H9 (cell line): Measurements from ENCODE around the gene ZBTB17. TPM values are rescaled to one million over a fixed set of nuclear protein-coding genes. Genes with fewer than 3 reads are reported as not detected.

Experiments
- DNase-seq: peaks from one replicate; pipeline ENCODE4 v3.0.0-alpha.2; 2017
- H2AFZ ChIP-seq: one replicate; pipeline ENCODE4 v1.6.1; 2013; ENCODE audit warnings: mild to moderate bottlenecking, low read length, control low read depth, moderate library complexity
- H2AK5ac ChIP-seq: 2 replicates; pipeline ENCODE4 v1.6.1; 2013; ENCODE audit warnings: low read length, control low read depth, mixed read lengths; ENCODE audit not compliant: insufficient read length
- H2BK120ac ChIP-seq: one replicate; pipeline ENCODE4 v1.6.1; 2013; ENCODE audit warnings: low read depth, mild to moderate bottlenecking, low read length, control low read depth, inconsistent platforms; ENCODE audit not compliant: poor library complexity, severe bottlenecking
- H2BK12ac ChIP-seq: 2 replicates; pipeline ENCODE4 v1.6.1; 2013; ENCODE audit warnings: low read length, control low read depth, mixed read lengths, low read depth; ENCODE audit not compliant: insufficient read length
- H2BK15ac ChIP-seq: 2 replicates; pipeline ENCODE4 v1.6.1; 2013; ENCODE audit warnings: low read depth, low read length, control low read depth
- H2BK20ac ChIP-seq: one replicate; pipeline ENCODE4 v1.6.1; 2013; ENCODE audit warnings: low read depth, mild to moderate bottlenecking, low read length, control low read depth, inconsistent platforms; ENCODE audit not compliant: poor library complexity, severe bottlenecking
- H2BK5ac ChIP-seq: 2 replicates; pipeline ENCODE4 v1.6.1; 2013; ENCODE audit warnings: low read length, control low read depth, mixed read lengths; ENCODE audit not compliant: insufficient read length
- H3K14ac ChIP-seq: 2 replicates; pipeline ENCODE4 v1.6.1; 2013; ENCODE audit warnings: low read length, control low read depth; ENCODE audit not compliant: insufficient read depth
- H3K18ac ChIP-seq: 2 replicates; pipeline ENCODE4 v1.6.1; 2013; ENCODE audit warnings: low read depth, mild to moderate bottlenecking, mixed read lengths, low read length, control low read depth; ENCODE audit not compliant: insufficient read length
- H3K23ac ChIP-seq: 2 replicates; pipeline ENCODE4 v1.6.1; 2013; ENCODE audit warnings: low read length, control low read depth, mixed read lengths, low read depth; ENCODE audit not compliant: insufficient read length
- H3K23me2 ChIP-seq: 2 replicates; pipeline ENCODE4 v1.6.1; 2013; ENCODE audit warnings: low read depth, mild to moderate bottlenecking, mixed read lengths, low read length, control low read depth; ENCODE audit not compliant: insufficient read length, poor library complexity, severe bottlenecking
- H3K27ac ChIP-seq: 2 replicates; pipeline ENCODE4 v1.5.1; 2013; ENCODE audit warnings: low read length, control low read depth, mixed read lengths, low read depth; ENCODE audit not compliant: insufficient read length
- H3K27me3 ChIP-seq: 2 replicates; pipeline ENCODE4 v1.6.1; 2013; ENCODE audit warnings: low read length, control low read depth, inconsistent platforms; ENCODE audit not compliant: insufficient read depth
- H3K4ac ChIP-seq: 2 replicates; pipeline ENCODE4 v1.6.1; 2013; ENCODE audit warnings: low read depth, mild to moderate bottlenecking, control low read depth, inconsistent platforms, low read length, moderate library complexity
- H3K4me1 ChIP-seq: 2 replicates; pipeline ENCODE4 v1.6.1; 2013; ENCODE audit warnings: low read length, control low read depth, inconsistent platforms; ENCODE audit not compliant: insufficient read depth
- H3K4me2 ChIP-seq: 2 replicates; pipeline ENCODE4 v1.6.1; 2013; ENCODE audit warnings: low read length, control low read depth, mixed read lengths; ENCODE audit not compliant: insufficient read length, insufficient read depth
- H3K56ac ChIP-seq: 2 replicates; pipeline ENCODE4 v1.6.1; 2013; ENCODE audit warnings: low read depth, mild to moderate bottlenecking, mixed read lengths, low read length, control low read depth; ENCODE audit not compliant: insufficient read length
- H3K79me1 ChIP-seq: 2 replicates; pipeline ENCODE4 v1.6.1; 2013; ENCODE audit warnings: low read depth, mild to moderate bottlenecking, moderate library complexity, low read length, control low read depth, inconsistent platforms; ENCODE audit not compliant: insufficient read depth, poor library complexity, severe bottlenecking
- H3K79me2 ChIP-seq: 2 replicates; pipeline ENCODE4 v1.6.1; 2013; ENCODE audit warnings: low read length, control low read depth, inconsistent platforms; ENCODE audit not compliant: insufficient read depth
- H3K9ac ChIP-seq: 2 replicates; pipeline ENCODE4 v1.6.1; 2013; ENCODE audit warnings: low read length, control low read depth, mixed read lengths; ENCODE audit not compliant: insufficient read length; ENCODE audit errors: extremely low read depth
- H3K9me3 ChIP-seq: one replicate; pipeline ENCODE4 v1.6.1; 2013; ENCODE audit warnings: low read depth, low read length, inconsistent platforms; ENCODE audit not compliant: control insufficient read depth
- H3T11ph ChIP-seq: one replicate; pipeline ENCODE4 v1.6.1; 2013; ENCODE audit warnings: mild to moderate bottlenecking, low read length, control low read depth, inconsistent platforms
- H4K20me1 ChIP-seq: one replicate; pipeline ENCODE4 v1.6.1; 2013; ENCODE audit not compliant: control insufficient read depth, insufficient read length, insufficient read depth
- H4K5ac ChIP-seq: 2 replicates; pipeline ENCODE4 v1.6.1; 2013; ENCODE audit warnings: low read depth, mild to moderate bottlenecking, mixed read lengths, low read length, control low read depth; ENCODE audit not compliant: insufficient read length
- H4K8ac ChIP-seq: replicated peaks from 2 replicates; pipeline ENCODE4 v1.6.1; 2013; ENCODE audit warnings: low read length, control low read depth, mixed read lengths, low read depth; ENCODE audit not compliant: insufficient read length
- H4K91ac ChIP-seq: 2 replicates; pipeline ENCODE4 v1.6.1; 2013; ENCODE audit warnings: low read depth, mild to moderate bottlenecking, moderate library complexity, mixed read lengths, low read length, control low read depth; ENCODE audit not compliant: insufficient read length
- H3K27ac Mint-ChIP-seq, 3 experiments: 2 replicates in 2 of 3; 3 replicates in 1 of 3; pipeline ENCODE4 v1.8.0; 2020 to 2021; ENCODE audit warnings: mixed read lengths in 3 of 3, mild to moderate bottlenecking in 1 of 3, moderate library complexity in 1 of 3
- H3K27me3 Mint-ChIP-seq: 2 replicates; pipeline ENCODE4 v1.8.0; 2021; ENCODE audit warnings: low read depth, mild to moderate bottlenecking, moderate library complexity, mixed read lengths
- H3K36me3 Mint-ChIP-seq, 3 experiments: 2 replicates in 2 of 3; 3 replicates in 1 of 3; pipeline ENCODE4 v1.8.0; 2020 to 2021; ENCODE audit warnings: low read depth in 3 of 3, mixed read lengths in 3 of 3; ENCODE audit not compliant: insufficient read depth in 1 of 3
- H3K4me1 Mint-ChIP-seq, 2 experiments: 2 replicates each; pipeline ENCODE4 v1.8.0; 2020; ENCODE audit warnings: mixed read lengths in 2 of 2
- H3K4me3 Mint-ChIP-seq, 2 experiments: 2 replicates in 1 of 2; 3 replicates in 1 of 2; pipeline ENCODE4 v1.8.0; 2020 to 2021; ENCODE audit warnings: mild to moderate bottlenecking in 2 of 2, mixed read lengths in 2 of 2, moderate library complexity in 1 of 2
- H3K9me3 Mint-ChIP-seq, 2 experiments: 2 replicates in 1 of 2; 3 replicates in 1 of 2; pipeline ENCODE4 v1.8.0; 2020; ENCODE audit warnings: mild to moderate bottlenecking in 2 of 2, mixed read lengths in 2 of 2, moderate library complexity in 1 of 2
- CTCF ChIP-seq: fragments of 200-600 bp; sonication (generic); conservative IDR thresholded peaks from 3 replicates; pipeline ENCODE4 v1.8.0; 2021; ENCODE audit warnings: antibody characterized with exemption, mild to moderate bottlenecking
- WGBS: extraction: QIAGEN DNeasy Blood & Tissue Kit; methylation state at CpG from one replicate; pipeline ENCODE4 v1.1.7; 2013; ENCODE audit warnings: missing lambda C conversion rate, low lambda C conversion rate, mixed read lengths; ENCODE audit not compliant: insufficient read length; ENCODE audit errors: extremely low coverage; 5-methylcytosine and 5-hydroxymethylcytosine counted together
- total RNA-seq: library from RNA; stranded (reverse); gene quantifications from 2 replicates; pipeline ENCODE4 v1.2.1, GENCODE V29; 2021

The ZBTB17 gene
- total RNA-seq, 1 experiment from 2014 or later: 16.5 TPM

- Histone ChIP-seq H3K23me2 (no peaks in the 10 kb centered on the region), H4K91ac (no peak overlapping the region), H2BK12ac (no peak overlapping the region), H3K9ac (no peak overlapping the region), H2BK120ac (no peak overlapping the region), H3K9me3 (no peaks in the 10 kb centered on the region), H3K27ac (no peak overlapping the region), H3K56ac (no peak overlapping the region), H3T11ph (no peak overlapping the region), H4K5ac (no peak overlapping the region), H2BK20ac (no peak overlapping the region), H3K4me2 (no peak overlapping the region), H2BK15ac (no peak overlapping the region), H3K14ac (no peak overlapping the region), H3K23ac (no peak overlapping the region), H4K20me1 (peaks cover 2% of the 10 kb centered on the region), H3K4ac (no peak overlapping the region), H3K27me3 (no peaks in the 10 kb centered on the region), H4K8ac (no peak overlapping the region), H3K79me1 (no peaks in the 10 kb centered on the region), H2AFZ (no peak overlapping the region), H2BK5ac (no peak overlapping the region), H3K4me1 (peaks cover 11% of the 10 kb centered on the region; the same call in 1 of the 2 replicates), H3K18ac (no peak overlapping the region), H2AK5ac (no peak overlapping the region), H3K79me2 (no peaks in the 10 kb centered on the region; the same call in 1 of the 2 replicates)
- TF ChIP-seq CTCF: no peak
- peaks cover 0 to 15% (median 3%) of the 10 kb centered on the region in 3 experiments; a peak in 4 of 7 replicates for H3K36me3 Mint-ChIP-seq
- DNase-seq: no peak
- no peak overlapping the region; a peak in 1 of 7 replicates for H3K27ac Mint-ChIP-seq
- no CpG with 5 or more reads among the region's 1 CpG for WGBS
- peaks cover 59 to 62% of the 10 kb centered on the region in 2 experiments for H3K4me1 Mint-ChIP-seq
- H3K4me3 Mint-ChIP-seq: no peak overlapping the region
- peaks cover 2% of the 10 kb centered on the region for H3K27me3 Mint-ChIP-seq
- no peaks in the 10 kb centered on the region for H3K9me3 Mint-ChIP-seq
These were observed 22.1 kb downstream of the ZBTB17 start for GRCh38 chr1:15953791-15954241.
